SK-N-DZ (cell line): ENCODE data around the gene POFUT2.
A peak's percentile ranks its signal among the peaks of the same experiment; 100 is the strongest.
"Not testable (repeated sequence)": the region's sequence is repeated elsewhere in the genome, so short reads cannot be mapped to it uniquely, and the experiment has no call there.

Source experiments
- DNase-seq: peaks from one replicate; pipeline ENCODE4 v3.0.0-alpha.2; 2015; ENCODE audit warnings: low spot score

The POFUT2 gene

GRCh38 chr21:45312296-45312695, 24.6 kb upstream of the POFUT2 start:
- DNase-seq: no peak

- DNase-seq: no peak
Observed at GRCh38 chr21:45310459-45310858, 22.8 kb upstream of the POFUT2 start.

GRCh38 chr21:45309987-45310381, 22.3 kb upstream of the POFUT2 start:
- no peak for DNase-seq

- peak; percentile 51 for DNase-seq
Observed at GRCh38 chr21:45309069-45309986, 21.6 kb upstream of the POFUT2 start.

- DNase-seq: no peak
Observed at GRCh38 chr21:45308194-45309068, 20.7 kb upstream of the POFUT2 start.

GRCh38 chr21:45307597-45308158, 20.0 kb upstream of the POFUT2 start:
- not testable (repeated sequence) for DNase-seq

- no peak for DNase-seq
Observed at GRCh38 chr21:45306832-45307571, 19.3 kb upstream of the POFUT2 start.

GRCh38 chr21:45306453-45306831, 18.7 kb upstream of the POFUT2 start:
- no peak for DNase-seq

GRCh38 chr21:45305836-45306235, 18.1 kb upstream of the POFUT2 start:
- DNase-seq: no peak

GRCh38 chr21:45304945-45305344, 17.2 kb upstream of the POFUT2 start:
- no peak for DNase-seq

GRCh38 chr21:45304476-45304830, 16.8 kb upstream of the POFUT2 start:
- DNase-seq: no peak

GRCh38 chr21:45303751-45304475, 16.2 kb upstream of the POFUT2 start:
- DNase-seq: no peak

- no peak for DNase-seq
Observed at GRCh38 chr21:45303091-45303615, 15.5 kb upstream of the POFUT2 start.

GRCh38 chr21:45302082-45303061, 14.7 kb upstream of the POFUT2 start:
- DNase-seq: no peak

GRCh38 chr21:45301521-45302081, 13.9 kb upstream of the POFUT2 start:
- no peak for DNase-seq

- no peak for DNase-seq
Observed at GRCh38 chr21:45300786-45301520, 13.3 kb upstream of the POFUT2 start.

- DNase-seq: no peak
Observed at GRCh38 chr21:45299864-45300785, 12.4 kb upstream of the POFUT2 start.
